Measurements from ENCODE around the gene IQSEC1.

- TF ChIP-seq POLR2A (IDR thresholded peaks at IDR 0.05) (no peak), CTCF (IDR thresholded peaks at IDR 0.05) (no peak)
Measured at GRCh38 chr3:13066834-13067233, 6.4 kb downstream of the IQSEC1 start.

Measured in breast epithelium (tissue), 3 donors.